HG03378 (cell line): ENCODE data around the gene GPI.
"Not testable (repeated sequence)": the region's sequence is repeated elsewhere in the genome, so short reads cannot be mapped to it uniquely, and the experiment has no call there.

ENCODE experiments used
- ATAC-seq: cut with Tn5 transposase; IDR thresholded peaks from one replicate; pipeline ENCODE4 v1.9.1; 2021; ENCODE audit warnings: mild to moderate bottlenecking, moderate library complexity; ENCODE audit not compliant: unreplicated experiment

The GPI gene

DNA sequence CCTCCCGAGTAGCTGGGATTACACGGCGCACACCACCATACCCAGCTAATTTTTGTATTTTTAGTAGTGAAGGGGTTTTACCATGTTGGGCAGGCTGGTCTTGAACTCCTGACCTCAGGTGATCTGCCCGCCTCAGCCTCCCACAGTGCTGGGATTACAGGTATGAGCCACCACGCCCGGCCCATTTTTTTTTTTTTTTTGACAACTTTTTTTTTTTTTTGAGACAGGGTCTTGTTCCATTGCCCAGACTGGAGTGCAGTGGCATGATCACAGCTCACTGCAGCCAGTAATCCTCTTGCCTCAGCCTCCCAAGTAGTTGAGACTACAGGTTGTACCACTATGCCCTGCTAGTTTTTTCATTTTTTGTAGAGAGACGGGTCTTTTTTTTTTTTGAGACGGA, 35.8 kb downstream of the GPI start:
- not testable (repeated sequence) for ATAC-seq

DNA sequence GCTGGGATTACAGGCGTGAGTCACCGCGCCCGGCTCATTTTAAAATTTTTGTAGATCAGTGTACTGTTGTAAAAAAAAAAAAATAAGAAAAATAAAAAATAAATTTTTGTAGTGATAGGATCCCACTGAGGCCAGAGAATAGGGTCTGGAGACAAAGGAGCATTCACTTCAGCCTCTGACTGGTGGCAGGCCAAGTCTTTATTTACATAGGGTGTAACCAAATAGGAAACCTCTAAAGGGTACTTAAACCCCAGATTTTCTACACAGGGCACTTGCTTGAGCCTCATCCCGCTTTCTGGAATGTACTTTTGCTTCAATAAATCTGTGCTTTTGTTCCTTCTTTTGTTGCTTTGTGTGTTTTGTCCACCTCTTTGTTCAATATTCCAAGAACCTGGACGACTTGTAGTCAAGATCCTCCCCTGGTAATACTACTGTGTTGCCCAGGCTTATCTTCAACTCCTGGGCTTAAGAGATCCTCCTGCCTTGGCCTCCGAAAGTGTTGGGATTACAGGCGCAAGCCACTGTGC, 37.1 kb downstream of the GPI start:
- no peak for ATAC-seq

DNA sequence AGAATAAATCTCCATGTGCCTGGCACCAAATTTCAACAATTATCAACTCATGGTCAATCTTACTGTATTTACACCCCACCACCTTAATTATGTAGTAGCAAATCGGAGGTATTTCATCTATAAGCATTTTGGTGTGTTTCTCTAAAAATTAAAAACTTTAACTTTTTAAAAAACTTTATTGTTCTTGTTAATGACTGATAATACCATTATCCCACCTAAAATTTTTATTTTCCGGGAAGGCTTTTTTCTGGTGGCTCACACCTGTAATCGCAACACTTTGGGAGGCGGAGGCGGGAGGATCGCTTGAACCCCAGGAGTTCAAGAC, 38.8 kb downstream of the GPI start:
- ATAC-seq = peak; percentile 4

DNA sequence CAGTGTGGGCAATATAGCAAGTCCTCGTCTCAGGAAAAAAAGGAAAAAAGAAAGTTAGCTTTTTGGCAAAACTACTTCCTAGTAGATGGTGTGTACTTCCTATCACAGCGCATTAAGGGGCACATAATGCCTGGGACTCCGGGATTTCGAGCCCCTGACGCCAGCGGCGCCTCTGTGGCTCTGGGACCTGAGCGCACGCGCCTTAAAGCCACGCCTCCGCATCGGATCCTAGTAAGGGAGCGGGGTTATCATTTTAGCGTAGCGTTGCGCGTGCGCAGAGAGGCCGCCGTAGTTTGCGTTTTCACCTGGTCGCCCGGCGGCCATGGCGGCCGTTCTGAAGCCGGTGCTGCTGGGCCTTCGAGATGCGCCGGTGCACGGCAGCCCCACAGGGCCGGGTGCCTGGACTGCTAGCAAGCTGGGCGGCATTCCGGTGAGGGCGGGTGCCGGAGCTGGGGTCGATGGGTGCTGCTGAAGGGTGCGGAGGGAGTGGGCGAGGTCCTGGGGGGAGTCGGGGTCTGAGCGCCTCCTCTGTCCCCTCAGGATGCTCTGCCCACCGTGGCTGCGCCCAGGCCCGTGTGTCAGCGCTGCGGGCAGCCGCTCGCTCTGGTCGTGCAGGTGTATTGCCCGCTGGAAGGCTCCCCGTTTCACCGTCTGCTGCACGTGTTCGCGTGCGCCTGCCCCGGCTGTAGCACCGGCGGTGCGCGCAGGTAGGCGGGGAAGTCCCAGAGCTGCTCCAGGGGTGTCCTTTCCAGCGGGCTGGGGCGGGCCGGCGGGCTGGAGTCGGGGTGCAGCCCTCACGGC, 39.3 kb downstream of the GPI start, which contains the start of gene PDCD2L:
Gene PDCD2L, plus strand, starts transcription at position 291 of the 801 bp plus-strand sequence. Its CDS starts 32 bp downstream, at position 323.
- ATAC-seq = peak; percentile 69

DNA sequence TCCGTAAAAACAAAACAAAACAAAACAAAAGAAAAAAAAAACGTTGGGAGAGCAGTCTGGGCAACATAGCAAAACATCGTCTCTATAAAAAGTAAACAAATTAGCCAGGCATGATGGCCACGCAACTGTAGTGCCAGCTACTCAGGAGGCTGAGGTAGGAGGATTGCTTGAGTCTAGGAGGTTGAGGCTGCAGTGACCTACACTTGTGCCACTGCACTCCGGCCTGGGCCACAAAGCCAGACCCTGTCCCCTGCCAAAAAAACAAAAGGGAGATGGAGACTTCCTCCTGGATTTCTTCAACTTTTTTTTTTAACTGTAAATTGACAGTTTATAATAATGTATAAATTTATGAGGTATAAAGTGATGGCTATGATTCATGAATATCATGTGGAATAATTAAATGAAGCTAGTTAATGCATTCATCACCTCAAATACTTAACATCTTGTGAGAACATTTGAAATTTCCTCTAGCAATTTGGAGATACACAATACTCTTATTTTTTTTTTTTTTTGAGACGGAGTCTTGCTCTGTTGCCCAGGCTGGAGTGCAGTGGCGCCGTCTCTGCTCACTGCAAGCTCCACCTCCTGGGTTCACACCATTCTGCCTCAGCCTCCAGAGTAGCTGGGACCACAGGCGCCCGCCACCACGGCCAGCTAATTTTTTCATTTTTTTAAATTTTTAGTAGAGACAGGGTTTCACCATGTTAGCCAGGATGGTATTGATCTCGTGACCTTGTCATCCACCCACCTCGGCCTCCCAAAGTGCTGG, 41.1 kb downstream of the GPI start:
- ATAC-seq = no peak

DNA sequence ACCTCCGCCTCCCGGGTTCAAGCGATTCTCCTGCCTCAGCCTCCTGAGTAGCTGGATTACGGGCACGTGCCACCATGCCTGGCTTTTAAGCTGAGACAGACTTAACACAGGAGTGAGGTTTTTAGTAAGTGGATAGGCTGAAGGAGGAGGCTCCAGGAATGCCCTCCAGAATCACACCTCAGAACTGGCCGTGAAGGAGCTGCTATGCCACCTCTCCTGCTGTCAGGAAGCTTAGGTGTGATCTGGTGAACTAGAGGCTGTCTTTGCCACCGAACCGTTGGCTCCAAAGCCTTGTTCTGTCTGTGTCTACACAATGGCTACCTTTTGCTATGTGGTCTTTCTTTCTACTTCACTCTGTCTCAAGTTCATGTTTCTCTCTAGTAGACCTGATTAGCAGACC, 43.4 kb downstream of the GPI start:
- ATAC-seq = no peak

DNA sequence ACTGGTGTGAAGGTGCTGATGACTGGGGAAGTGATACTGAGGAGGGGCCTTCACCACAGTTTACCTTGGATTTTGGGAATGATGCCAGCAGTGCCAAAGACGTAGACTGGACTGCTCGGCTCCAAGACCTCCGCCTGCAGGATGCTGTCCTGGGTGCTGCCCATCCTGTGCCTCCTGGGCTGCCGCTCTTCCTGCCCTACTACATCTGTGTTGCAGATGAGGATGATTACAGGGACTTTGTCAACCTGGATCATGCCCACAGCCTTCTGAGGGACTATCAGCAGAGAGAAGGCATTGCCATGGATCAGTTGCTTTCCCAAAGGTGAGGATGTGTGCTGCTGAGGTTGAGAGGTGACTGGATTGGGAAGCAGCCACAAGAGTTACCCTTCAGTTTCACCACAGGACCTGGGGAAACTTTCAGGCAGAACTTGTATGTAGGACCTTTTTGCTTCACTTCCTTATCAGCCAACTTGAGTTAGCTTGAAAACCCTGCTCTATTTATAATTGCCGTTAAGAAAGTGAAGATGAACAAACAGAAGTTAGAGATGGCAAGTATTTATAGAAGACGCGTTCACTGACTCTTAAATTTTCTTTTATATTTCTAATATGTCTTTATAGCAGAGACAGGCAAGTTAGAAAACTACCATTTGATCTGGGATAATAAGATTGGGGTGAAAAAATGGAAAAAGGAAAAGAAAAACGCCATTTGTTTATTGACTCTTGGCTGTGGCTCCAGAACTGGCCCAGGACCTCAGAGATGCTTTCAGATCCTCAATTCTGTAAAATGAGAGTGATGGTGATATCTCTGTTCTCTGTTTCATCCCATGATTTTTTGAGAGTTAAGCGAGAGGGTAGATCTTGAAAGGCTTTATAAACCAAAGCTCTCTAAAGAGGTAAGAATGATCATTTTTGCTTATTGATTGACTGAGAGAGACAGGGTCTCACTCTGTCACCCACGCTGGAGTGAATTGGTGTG, 44.5 kb downstream of the GPI start:
- ATAC-seq = no peak

DNA sequence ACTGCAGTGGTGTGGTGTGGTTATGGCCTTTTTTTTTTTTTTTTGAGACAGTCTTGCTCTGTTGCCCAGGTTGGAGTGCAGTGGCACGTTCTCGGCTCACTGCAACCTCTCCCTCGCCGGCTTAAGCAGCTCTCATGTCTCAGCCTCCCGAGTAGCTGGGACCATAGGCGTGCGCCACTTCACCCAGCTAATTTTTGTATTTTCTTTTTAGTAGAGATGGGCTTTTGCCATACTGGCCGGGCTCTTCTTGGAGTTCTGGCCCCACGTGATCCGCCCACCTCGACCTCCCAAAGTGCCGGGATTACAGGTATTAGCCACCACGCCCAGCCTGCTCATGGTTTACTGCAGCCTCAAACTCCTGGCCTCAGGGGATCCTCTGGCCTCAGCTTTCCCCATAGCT, 46.2 kb downstream of the GPI start:
- ATAC-seq = no peak

DNA sequence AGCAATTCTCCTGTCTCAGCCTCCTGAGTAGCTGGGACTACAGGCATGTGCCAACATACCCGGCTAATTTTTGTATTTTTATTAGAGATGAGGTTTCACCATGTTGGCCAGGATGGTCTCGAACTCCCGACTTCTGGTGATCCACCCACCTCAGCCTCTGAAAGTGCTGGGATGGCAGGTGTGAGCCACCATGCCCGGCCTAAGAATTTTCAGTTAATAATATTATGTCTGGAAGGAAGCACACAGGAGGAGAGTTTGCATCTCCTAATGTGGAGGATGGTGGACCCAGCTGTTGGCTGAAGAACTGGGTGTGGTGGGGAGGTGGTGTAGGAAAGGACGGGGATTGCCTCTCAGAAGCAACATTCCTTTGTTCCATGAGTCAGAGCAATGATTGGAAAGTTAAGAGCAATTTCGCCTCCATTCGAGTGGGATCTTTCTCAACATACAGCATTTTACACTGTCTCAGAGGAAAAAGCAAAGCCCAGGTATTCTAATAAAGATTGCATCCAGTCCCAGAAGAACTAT, 51.1 kb downstream of the GPI start:
- ATAC-seq = no peak

DNA sequence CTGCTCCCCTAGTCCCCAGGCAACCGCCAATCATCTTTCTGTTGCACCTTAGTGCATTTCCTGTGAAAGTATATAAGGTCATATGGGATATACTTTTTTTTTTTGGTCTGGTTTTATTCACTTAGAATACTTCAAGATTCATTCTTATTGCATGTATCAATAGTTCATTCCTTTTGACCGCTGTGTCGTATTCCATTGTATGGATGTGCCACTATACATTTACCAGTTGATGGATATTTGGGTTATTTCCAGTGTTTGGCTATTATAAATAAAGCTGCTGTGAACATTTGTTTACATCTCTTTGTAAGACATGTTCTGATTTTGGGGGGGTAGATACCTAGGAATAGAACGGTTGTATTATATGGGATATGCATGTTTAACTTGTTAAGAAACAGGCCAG, 53.3 kb downstream of the GPI start:
- no peak for ATAC-seq

DNA sequence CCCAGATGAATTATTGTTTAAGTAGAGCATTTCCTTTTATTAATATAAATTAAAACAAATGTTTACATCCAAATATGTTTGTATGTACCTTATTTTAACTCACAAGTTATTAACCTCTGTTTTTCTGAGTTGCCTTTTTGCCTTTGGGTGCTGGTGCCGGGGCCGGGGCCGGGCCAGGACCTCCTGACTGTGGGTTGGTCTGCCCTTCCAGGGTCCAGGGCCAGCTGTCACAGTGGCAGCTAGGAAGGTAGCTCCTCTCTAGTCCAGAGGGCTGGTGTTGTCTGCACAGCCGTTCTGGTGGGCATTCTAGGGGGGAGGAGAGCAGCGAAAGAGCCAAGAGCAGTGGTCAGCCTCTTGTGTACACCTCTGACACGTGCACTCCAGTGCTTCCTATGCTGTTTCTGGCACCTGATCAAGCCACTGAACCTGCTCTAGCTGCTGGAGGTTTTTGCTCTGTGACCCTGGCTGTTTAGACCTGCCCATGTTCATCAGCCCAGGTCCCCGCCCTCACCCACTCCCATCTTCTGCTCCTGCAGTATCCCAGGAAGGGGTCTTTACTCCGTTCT, 61.2 kb downstream of the GPI start:
- ATAC-seq = no peak

DNA sequence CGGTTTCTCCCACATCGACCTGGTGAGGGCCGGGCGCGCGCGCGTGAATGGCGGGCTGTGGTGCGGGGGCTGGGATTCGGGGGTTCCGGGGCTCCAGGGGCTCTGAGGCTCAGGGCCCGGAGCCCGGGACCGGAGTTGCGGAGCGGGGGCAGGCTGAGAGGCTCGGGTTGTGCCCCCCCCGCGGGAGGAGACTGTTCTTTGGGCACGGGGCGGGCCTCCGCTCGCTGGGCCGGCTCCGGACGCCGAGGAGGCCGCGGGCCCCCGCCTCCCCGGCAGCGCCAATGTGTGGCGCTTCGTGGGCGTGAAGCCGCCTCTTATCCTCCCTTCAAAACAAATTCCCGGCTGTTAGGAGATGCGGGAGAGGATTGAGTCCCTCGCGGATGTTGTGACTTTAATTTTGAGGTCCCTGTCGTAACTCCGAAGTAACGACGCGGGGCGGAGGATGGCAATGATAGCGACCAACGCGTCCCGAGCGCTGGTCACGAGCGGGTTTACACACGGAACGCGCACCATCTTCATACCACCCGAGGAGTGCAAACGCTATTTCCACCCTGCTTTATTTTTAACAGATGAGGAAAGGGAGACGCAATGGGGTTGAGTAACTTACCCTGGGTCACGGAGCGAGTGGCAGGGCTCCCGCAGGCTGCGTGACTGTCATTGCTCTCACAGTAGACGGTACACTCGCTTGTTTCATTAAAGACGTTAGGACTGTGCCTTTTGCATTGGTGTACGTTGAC, 63.7 kb downstream of the GPI start:
- ATAC-seq = no peak

DNA sequence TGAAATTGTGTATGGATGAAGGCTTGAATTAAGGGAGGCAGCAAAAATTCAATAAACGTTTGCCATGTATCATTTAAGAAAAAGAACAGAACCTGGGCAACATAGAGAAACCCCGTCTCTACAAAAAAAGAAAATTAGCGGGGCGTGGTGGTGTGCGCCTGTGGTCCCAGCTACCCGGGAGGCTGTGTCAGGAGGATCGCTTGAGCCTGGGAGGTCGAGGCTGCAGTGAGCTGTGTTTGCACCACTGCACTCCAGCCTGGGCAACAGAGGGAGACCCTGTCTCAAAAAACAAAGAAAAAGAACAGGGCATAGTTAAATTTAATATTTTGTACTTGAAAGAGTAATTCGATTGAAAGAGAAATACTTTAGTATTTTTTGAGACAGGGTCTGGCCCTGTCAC, 64.6 kb downstream of the GPI start:
- ATAC-seq = no peak

DNA sequence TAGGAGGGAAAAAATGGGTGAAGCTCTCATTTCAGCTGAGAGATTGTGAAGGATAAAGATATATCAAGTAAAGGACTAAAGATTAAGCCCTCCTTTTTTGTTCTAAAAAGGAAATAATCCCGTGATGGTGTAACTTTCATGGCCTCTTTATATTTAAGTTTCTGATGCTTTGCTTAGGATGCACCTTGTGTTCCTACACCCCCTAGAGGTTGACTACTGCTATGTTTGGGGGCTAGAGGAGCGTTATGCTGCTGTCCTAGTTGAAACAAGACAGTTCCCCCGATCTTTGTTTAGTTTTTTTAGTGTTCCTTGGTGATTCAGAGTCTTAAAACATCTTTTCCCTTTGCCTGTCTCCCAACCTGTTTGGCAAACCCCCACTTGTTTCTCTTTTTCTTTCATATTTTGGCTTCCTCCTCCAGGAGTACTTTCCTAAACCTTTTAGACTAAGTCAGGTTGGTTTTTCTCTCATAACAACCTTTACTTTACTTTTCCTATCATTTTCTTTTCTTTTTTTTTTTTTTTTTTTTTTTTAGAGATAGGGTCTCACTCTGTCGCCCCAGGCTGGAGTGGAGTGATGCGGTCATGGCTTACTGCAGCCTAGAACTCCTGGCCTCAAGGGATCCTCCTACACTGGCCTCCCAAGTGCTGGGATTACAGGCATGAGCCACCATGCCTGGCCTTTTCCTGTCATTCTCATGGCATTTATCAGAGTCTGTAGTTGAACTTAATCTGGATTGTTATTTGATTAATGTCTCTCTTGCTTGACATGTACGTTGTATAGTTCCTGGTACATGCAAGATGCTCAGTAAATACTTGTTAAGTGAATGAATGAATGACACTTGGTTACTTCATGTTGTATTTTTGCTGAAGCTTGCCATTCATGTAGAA, 66.0 kb downstream of the GPI start:
- peak; percentile 43 for ATAC-seq

DNA sequence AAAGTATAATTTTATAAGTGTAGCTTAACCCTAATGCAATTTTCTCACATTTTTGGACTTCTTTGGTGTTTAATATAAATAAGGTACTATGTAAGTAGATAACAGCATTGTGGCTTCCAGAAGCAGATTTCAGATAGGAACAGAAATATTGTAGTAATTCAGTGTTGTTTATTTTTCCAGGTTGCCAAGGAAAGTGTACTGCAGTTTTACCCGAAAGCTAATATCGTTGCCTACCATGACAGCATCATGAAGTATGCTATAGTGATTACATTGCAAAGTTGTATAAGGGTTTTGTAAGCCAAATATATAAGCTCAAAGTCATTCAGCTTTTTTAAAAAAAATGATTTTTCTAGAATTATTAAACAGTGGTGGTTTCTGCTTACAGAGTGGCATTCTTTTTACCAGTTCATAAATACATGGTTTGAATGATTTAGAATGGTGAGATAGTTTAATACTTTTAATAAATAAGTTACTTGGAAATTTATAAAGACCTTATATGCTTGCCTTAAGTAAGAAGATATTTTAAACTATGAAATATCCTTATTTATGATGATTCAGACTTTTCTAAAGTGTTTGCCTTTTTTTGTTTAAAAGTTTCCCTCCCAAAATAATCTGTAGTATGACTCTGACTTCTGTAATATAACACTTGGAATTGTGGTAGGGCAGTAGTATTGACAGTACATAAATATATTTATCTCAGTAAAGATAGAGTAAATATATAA, 66.8 kb downstream of the GPI start:
- ATAC-seq = no peak

DNA sequence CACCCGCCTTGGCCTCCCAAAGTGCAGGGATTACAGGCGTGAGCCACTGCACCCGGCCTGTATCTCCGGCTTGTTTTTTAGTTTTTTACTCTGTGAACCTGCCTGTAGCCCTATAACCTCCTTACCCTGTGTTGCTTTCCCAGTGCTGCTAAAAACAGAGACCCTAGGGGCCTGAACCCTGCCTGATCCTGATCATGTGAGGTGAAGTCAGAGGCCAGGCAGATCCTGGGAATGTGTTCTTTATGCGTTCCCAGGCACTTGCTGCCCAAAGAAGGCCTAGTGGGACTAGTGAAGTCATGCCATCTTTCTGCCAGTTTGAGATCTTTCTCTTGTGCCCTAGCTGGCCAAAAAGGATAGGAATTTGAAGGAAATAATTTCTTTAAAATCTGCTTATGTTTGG, 67.8 kb downstream of the GPI start:
- ATAC-seq = no peak

DNA sequence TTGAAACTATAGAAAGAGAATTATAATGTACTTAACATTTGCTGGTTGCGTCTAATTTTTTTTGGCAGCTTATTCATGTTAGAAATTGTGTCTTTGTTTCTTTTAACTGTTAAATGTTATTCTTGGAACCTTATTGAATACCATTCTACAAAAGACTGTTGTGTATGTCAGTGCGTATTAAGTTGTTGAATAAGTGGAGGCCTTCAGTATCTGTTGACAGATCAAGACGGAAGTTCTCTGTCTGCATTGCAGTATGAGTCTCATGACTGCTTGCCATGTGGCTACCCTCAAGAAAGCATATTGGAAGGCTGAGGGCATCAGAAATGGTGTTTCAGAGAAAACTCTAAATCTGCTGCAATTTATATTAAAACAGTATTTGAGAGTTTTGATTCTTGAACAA, 71.7 kb downstream of the GPI start:
- no peak for ATAC-seq

DNA sequence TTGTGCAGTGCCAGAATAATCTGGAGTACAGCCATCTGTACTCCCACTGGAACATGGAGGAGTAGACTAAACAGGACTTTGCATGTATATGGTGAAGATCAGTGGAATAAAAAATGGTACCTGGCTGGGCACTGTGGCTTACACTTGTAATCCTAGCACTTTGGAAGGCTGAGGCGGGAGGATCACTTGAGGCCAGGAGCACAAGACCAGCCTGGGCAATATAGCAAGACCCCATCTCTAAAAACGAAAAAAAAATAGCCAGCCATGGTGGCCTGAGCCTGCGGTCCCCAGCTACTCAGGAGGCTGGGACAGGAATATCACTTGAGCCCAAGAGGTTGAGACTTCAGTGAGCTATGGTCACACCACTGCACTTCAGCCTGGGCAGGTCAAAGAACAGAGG, 83.2 kb downstream of the GPI start:
- ATAC-seq = no peak
